ENCODE measurements around the gene CACNA1B.

CACNA1B gene

GRCh38 chr9:137924761-137925369 lies 47.3 kb downstream of the CACNA1B start:
- DNase-seq: no peak

DNA sequence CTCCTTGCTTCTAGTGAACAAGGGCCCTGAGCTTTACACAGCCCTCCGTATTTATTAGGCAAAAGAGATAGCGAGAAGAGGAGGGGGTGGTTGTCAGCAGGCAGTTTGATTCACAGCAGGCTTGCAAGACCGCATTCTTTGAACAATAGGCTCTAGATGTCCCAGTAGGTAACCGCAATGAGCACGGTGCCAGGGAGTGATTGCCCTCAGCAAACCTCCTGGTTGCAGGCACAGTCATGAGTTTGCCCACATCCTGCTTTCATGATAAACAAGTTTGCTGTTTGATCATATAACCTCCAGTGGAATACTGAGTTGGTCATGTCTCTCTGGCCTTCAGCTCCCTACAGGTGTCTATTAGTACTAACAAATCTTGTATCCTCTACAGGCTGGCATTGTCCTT lies 66.1 kb downstream of the CACNA1B start:
- DNase-seq: no peak

GRCh38 chr9:137945581-137945980 lies 68.0 kb downstream of the CACNA1B start:
- DNase-seq: no peak

DNA sequence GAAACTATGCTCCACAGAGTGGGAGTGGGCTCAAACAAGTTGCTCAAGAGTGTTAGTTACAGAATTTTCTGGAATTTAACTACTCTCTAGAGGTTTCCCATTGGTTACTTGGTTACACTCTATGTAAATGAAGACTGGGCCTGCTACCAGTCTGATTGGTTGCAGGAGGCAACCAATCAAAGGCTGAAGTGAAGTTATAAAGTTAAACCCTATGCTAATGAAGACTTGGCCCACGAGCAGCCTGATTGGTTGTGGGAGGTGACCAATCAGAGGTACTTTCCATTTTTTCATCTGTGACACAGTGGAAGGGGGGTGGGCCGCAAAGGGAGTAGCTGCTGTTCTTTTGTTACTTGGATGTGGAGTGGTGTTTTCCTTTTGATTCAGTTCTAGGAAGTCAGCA lies 69.4 kb downstream of the CACNA1B start:
- no peak for DNase-seq

- no peak for DNase-seq
Observed at GRCh38 chr9:137948642-137949041, 71.1 kb downstream of the CACNA1B start.

- no peak for DNase-seq
Observed at GRCh38 chr9:137949260-137949659, 71.7 kb downstream of the CACNA1B start.

GRCh38 chr9:137951107-137951506 lies 73.5 kb downstream of the CACNA1B start:
- DNase-seq: no peak

GRCh38 chr9:137951597-137952490 lies 74.3 kb downstream of the CACNA1B start:
- DNase-seq: no peak

DNA sequence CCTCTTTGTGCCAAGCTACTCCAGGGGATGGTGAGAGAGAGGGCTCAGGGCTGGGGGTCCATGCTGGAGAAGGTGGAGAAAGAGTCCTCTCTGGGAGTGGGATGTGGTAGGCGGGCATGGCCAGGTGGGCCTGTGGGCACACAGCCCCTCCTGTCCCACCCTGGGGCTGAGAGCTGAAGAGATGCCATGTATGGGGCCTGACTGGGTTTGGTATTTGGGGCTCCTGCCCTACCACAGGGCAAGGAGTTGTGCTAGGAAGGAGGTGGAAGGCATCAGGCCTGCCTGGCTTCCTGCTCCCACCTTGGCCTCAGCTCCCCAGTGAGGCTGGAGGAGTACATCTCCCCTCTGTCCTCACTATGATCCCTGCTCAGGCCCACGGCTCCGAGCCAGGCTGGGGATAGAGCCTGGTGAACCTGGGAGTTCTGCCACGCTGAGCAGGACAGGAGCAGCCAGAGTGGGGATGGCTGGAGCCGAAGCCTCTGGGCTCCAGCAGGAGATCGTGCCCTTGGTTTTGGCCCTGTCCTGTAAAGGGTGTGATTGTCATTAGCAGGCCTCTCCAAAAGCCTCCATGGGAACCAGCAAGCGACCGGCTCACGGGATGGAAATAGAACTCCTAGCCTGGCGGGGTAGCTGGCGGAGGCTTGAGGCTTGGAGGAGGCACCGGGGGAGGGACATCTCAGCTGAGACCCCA lies 75.5 kb downstream of the CACNA1B start:
- no peak for DNase-seq

DNA sequence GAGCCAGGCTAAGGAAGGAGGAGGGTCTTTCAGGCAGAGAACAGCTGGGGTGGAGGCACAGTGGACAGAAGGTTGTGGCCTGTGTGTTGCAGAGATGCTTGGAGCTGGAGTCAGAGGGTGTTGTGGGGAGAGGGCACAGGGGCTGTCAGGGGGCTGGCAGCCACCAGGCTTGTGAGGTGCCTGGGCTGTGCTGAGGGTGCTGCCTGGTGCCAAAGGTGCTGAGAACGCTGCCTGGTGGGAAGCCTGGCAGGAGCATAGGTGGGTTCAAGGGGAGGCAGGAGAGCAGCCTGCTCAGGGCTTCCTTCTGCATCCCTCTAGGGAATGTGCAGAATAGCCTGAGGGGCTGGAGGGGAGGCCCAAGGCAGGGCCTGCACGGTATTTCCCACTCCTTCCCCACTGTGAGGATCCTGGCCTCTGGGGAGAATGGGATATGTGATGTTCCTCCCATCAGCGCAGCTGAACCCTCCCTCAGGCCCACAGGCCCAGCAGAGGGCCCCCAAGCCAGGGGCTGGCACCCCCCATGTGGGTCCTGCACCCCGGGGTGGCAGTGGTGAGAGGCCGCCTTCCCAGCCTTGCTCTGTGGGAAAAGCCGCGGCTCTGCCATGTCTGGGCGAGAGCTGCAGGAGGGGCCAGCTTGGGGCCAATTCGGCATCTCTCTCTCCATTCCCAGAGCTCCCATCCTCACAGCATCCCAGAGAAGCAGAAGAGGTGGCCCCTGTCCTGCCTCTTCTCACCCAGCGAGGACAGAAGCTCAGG lies 76.3 kb downstream of the CACNA1B start:
- DNase-seq: no peak

GRCh38 chr9:137955224-137955570 lies 77.6 kb downstream of the CACNA1B start:
- no peak for DNase-seq

DNA sequence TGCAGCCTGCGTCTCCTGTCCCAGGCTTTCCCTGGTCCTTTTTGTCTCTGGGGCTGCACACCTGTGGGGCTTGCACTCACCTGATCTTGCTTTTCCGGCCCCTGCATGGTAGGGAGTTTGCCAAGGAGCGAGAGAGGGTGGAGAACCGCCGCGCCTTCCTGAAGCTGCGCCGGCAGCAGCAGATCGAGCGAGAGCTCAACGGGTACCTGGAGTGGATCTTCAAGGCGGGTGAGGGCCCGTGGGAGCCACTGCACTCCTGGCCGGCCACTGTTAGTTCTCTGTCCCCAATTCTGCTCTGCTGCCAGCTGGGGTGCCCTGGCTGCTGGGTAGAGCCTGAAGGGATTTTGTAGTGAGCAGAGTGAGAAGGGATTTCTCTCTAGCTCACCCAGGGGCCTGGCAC lies 78.0 kb downstream of the CACNA1B start:
- DNase-seq: no peak

- DNase-seq: no peak
Observed at GRCh38 chr9:137956039-137956438, 78.5 kb downstream of the CACNA1B start.

- DNase-seq: no peak
Observed at GRCh38 chr9:137956688-137957385, 79.3 kb downstream of the CACNA1B start.

DNA sequence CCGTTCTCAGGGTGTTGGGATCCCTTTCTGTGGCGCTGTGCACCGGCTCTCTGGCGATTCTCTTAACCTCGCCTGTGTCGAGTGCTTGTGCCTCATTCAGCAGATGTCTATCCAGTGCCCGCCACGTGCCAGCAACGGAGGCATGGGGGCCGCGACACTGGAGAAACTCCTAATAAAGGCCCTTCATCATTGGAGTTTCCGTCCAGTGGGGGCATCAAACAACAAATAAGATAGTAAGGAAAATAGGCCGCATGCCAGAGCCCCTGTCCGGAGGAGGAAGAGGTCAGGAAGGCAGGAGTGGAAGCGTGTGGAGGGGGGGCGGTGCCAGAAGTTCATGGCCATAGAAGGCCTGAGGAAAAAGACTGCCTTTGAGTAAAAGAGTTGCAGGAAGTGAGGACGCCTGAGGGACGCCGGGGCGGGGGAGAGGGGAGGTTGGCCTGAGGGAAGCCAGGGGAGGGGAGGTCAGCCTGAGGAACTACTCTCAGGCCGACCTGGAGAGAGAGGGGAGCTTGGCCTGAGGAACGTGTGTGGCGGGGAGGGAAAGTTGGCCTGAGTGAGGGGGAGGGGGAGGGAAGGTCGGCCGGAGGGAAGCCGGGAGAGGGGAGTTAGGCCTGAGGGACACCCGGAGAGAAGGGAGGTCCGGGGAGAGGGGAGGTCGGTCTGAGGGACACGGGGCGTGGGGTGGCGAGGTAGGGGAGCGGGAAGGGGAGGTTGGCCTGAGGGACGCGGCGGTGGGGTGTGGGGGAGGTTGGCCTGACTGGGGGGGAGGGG lies 82.2 kb downstream of the CACNA1B start:
- DNase-seq: no peak

DNA sequence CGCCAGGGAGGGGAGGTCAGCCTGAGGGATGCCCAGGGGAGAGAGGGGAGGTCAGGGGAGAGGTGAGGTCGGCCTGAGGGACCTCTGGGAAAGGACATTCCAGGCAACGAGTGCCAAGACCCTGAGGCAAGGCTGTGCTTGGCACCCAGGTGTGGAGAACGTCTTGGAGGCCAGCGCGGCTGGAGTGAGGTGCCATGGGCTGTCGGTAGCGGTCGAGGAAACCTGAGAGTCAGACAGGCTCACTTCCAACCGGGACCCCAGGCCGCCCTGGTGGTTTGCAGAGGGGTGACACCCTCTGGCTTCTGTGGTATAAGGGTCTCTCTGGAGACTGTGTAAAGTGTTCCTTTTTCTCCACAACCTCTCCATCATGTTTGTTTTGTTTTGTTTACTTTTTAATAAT lies 82.9 kb downstream of the CACNA1B start:
- no peak for DNase-seq

- no peak for DNase-seq
Observed at GRCh38 chr9:137963525-137963924, 85.9 kb downstream of the CACNA1B start.

DNA sequence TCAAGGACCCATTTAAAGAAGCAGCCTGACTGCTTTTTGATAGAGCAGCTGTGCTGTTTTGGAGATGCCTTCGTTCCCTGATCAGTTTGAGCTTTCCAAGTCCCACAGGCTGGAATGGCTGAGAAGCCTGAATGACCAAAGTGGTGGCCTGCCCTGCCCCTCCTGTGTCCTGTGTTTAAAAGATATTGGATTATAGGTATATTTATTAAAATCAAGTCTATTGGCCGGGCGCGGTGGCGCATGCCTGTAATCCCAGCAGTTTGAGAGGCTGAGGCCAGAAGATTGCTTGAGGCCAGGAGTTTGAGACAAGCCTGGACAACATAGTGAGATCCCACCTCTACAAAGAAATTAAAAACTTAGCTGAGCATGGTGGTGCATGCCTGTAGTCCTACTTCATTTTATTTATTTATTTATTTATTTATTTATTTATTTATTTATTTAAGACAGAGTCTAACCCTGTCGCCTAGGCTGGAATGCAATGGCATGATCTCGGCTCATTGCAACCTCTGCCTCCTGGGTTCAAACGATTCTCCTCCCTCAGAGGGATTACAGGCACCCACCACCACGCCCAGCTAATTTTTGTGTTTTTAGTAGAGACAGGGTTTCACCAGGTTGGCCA lies 87.7 kb downstream of the CACNA1B start:
- no peak for DNase-seq

GRCh38 chr9:137967280-137967953 lies 89.8 kb downstream of the CACNA1B start:
- DNase-seq: no peak

DNA sequence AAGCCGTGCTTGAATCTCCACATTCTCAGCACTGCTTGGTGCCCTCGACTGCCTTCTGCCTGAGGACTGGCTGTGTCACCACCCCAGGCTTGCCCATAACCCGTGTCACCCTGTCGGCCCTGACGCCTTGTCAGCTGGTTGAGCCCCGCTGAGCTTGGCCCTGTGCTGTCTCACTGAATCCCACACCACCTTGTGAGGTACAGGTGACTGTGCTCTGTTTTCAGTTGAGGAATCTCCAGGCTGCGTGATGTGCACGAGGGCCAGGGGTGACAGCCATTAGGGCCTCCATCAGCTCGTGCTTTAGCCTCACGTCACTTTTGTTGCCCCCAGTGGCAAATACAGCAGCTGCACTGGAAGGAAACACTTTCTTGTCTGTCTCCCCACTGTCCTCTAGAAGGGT lies 90.7 kb downstream of the CACNA1B start:
- no peak for DNase-seq

DNA sequence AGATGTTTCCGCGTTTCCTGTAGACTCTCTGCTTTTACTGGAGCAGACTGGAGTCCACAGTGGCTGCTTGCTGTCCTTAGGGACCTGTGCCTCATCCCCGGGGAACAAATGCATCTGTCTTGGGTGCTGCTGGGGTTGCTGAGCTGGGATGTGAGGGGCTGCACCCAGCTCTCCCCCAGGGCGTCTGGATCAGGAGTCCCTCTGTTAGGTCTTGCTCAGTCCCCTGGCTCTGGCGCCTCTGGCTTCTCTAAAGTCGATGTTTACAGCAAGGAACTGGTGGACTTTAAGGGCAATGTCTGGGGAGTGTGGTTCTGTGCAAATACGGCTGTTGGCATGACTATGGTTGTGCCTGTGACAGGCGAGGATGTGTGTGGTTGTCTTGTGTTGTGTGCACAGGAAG lies 91.4 kb downstream of the CACNA1B start:
- DNase-seq: no peak
